Measurements from ENCODE around the gene FNBP1L.

The FNBP1L gene

GRCh38 chr1:93440272-93440671 is 7.6 kb upstream of the FNBP1L start:
- Histone ChIP-seq H3K4me3 (ENCODE audit: low read length, poor library complexity, severe bottlenecking) (no peak overlapping the region), H3K9me2 (replicated peaks; ENCODE audit: low read depth, low read length) (no peaks in the 10 kb centered on the region), H3K9ac (ENCODE audit: low read depth, low read length, poor library complexity, severe bottlenecking) (no peak overlapping the region), H4K20me1 (ENCODE audit: insufficient read depth, low read length, poor library complexity, severe bottlenecking) (no peaks in the 10 kb centered on the region), H2AFZ (ENCODE audit: low read length) (no peak overlapping the region), H3K4me1 (ENCODE audit: insufficient read depth, low read length, poor library complexity, severe bottlenecking) (no peaks in the 10 kb centered on the region), H3F3A (ENCODE audit: low read depth) (no peaks in the 10 kb centered on the region), H3K79me2 (ENCODE audit: insufficient read depth, low read length) (no peaks in the 10 kb centered on the region), H3K27me3 (ENCODE audit: insufficient read depth, low read length, poor library complexity, severe bottlenecking) (no peaks in the 10 kb centered on the region), H3K9me3 (ENCODE audit: insufficient read depth, low read depth, low read length) (no peaks in the 10 kb centered on the region), H3K36me3 (ENCODE audit: insufficient read depth, low read length) (no peaks in the 10 kb centered on the region), H3K4me2 (ENCODE audit: low read depth, low read length, poor library complexity, severe bottlenecking) (no peak overlapping the region)
- no peak for TF ChIP-seq EZH2phosphoT487 (IDR thresholded peaks at IDR 0.05; ENCODE audit: borderline replicate concordance)
- no peak for TF ChIP-seq CTCF (conservative IDR thresholded peaks at IDR 0.05; ENCODE audit: low read length)

GRCh38 chr1:93440706-93441105 is 7.2 kb upstream of the FNBP1L start:
- no peak overlapping the region for H2AFZ ChIP-seq (ENCODE audit: low read length)
- no peak for TF ChIP-seq EZH2phosphoT487 (IDR thresholded peaks at IDR 0.05; ENCODE audit: borderline replicate concordance)
- no peak for TF ChIP-seq CTCF (conservative IDR thresholded peaks at IDR 0.05; ENCODE audit: low read length)
- no peak overlapping the region for H3K4me3 ChIP-seq (ENCODE audit: low read length, poor library complexity, severe bottlenecking)

GRCh38 chr1:93441589-93441988 is 6.3 kb upstream of the FNBP1L start:
- Histone ChIP-seq H3K9me2 (replicated peaks; ENCODE audit: low read depth, low read length) (no peaks in the 10 kb centered on the region), H3K36me3 (ENCODE audit: insufficient read depth, low read length) (no peaks in the 10 kb centered on the region), H3F3A (ENCODE audit: low read depth) (no peaks in the 10 kb centered on the region), H3K4me1 (ENCODE audit: insufficient read depth, low read length, poor library complexity, severe bottlenecking) (no peaks in the 10 kb centered on the region), H3K27me3 (ENCODE audit: insufficient read depth, low read length, poor library complexity, severe bottlenecking) (no peaks in the 10 kb centered on the region), H3K9ac (ENCODE audit: low read depth, low read length, poor library complexity, severe bottlenecking) (no peak overlapping the region), H2AFZ (ENCODE audit: low read length) (no peak overlapping the region), H3K4me3 (ENCODE audit: low read length, poor library complexity, severe bottlenecking) (no peak overlapping the region), H3K79me2 (ENCODE audit: insufficient read depth, low read length) (no peaks in the 10 kb centered on the region), H4K20me1 (ENCODE audit: insufficient read depth, low read length, poor library complexity, severe bottlenecking) (no peaks in the 10 kb centered on the region), H3K4me2 (ENCODE audit: low read depth, low read length, poor library complexity, severe bottlenecking) (no peak overlapping the region), H3K9me3 (ENCODE audit: insufficient read depth, low read depth, low read length) (no peaks in the 10 kb centered on the region)
- TF ChIP-seq EZH2phosphoT487 (IDR thresholded peaks at IDR 0.05; ENCODE audit: borderline replicate concordance) (no peak), CTCF (conservative IDR thresholded peaks at IDR 0.05; ENCODE audit: low read length) (no peak)

More at GRCh38 chr1:93440706-93441105, 7.2 kb upstream of the FNBP1L start:
- no peaks in the 10 kb centered on the region for H3K9me3 ChIP-seq (ENCODE audit: insufficient read depth, low read depth, low read length)
- no peak overlapping the region for H3K4me2 ChIP-seq (ENCODE audit: low read depth, low read length, poor library complexity, severe bottlenecking)
- H3K9ac ChIP-seq (ENCODE audit: low read depth, low read length, poor library complexity, severe bottlenecking), result no peak overlapping the region
- no peaks in the 10 kb centered on the region for H3K79me2 ChIP-seq (ENCODE audit: insufficient read depth, low read length)
- H3F3A ChIP-seq (ENCODE audit: low read depth), result no peaks in the 10 kb centered on the region
- no peaks in the 10 kb centered on the region for H4K20me1 ChIP-seq (ENCODE audit: insufficient read depth, low read length, poor library complexity, severe bottlenecking)
- H3K36me3 ChIP-seq (ENCODE audit: insufficient read depth, low read length), result no peaks in the 10 kb centered on the region
- H3K27me3 ChIP-seq (ENCODE audit: insufficient read depth, low read length, poor library complexity, severe bottlenecking), result no peaks in the 10 kb centered on the region
- no peaks in the 10 kb centered on the region for H3K9me2 ChIP-seq (replicated peaks; ENCODE audit: low read depth, low read length)
- no peaks in the 10 kb centered on the region for H3K4me1 ChIP-seq (ENCODE audit: insufficient read depth, low read length, poor library complexity, severe bottlenecking)

All from Loucy (cell line).